ENCODE data around the gene PRLR. TPM values are rescaled to one million over a fixed set of nuclear protein-coding genes. Genes with fewer than 3 reads are reported as not detected.

Gene PRLR
- total and polyA plus RNA-seq, 10 donors = 0.02 to 0.82 (median 0.26) TPM

DNA sequence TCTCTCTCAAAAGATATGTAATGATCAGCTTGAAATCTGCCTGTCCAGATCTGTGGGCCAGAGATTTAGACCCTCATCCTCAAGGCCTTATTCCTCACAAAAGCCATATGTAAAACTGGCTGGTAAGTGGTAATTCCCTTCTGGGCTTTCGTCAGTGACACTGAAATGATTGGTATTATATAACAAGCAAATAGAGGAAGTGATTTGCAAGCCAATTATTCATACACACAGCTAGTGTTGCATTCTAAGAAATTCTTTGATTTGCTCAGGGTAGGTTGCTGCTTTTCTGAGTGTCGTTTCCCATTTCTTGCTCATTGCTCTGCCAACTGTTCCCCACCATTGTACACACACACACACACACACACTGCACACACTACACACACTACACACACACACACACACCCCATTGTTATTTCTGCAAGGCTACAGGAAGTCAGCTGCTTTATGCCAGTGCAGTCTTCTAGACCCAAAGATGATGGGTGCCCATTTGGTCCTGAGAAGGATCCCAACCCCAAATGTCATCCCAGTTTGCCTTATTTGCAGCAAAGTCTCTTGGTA is 76.8 kb downstream of the PRLR start:
- WGBS, 5 donors = 30 to 53% (median 48%) methylated on average over 2 of the region's 2 CpGs

GRCh38 chr5:35152733-35153132 is 77.6 kb downstream of the PRLR start:
- WGBS, 5 donors = 74 to 97% (median 94%) methylated on average over 1 of the region's 1 CpG
- intact Hi-C loops (cut with DNase I; ENCODE audit: low total_unique reads) = no loop called here
- H3K4me3 ChIP-seq = no peak overlapping the region
- no peak overlapping the region for H3K27ac ChIP-seq
- no peaks in the 10 kb centered on the region for H3K4me1 ChIP-seq
- TF ChIP-seq POLR2AphosphoS5 (IDR thresholded peaks at IDR 0.05) (no peak), CTCF (IDR thresholded peaks at IDR 0.05 in 8 of 11, conservative IDR thresholded peaks at IDR 0.05 in 3 of 11) (no peak), POLR2A (IDR thresholded peaks at IDR 0.05) (no peak)
- no peaks in the 10 kb centered on the region for H3K9me3 ChIP-seq
- DNase-seq = no peak
- H3K36me3 ChIP-seq = no peaks in the 10 kb centered on the region
- H3K27me3 ChIP-seq (replicated peaks in 1 of 7) = no peaks in the 10 kb centered on the region

More for the DNA sequence above, 76.8 kb downstream of the PRLR start:
- DNase-seq = no peak
- intact Hi-C loops (cut with DNase I; ENCODE audit: low total_unique reads) = no loop called here
- Histone ChIP-seq H3K4me3 (no peak overlapping the region), H3K27ac (no peak overlapping the region), H3K9me3 (no peaks in the 10 kb centered on the region), H3K27me3 (replicated peaks in 1 of 7) (no peaks in the 10 kb centered on the region), H3K4me1 (no peaks in the 10 kb centered on the region), H3K36me3 (no peaks in the 10 kb centered on the region)
- TF ChIP-seq POLR2AphosphoS5 (IDR thresholded peaks at IDR 0.05) = no peak
- no peak for TF ChIP-seq POLR2A (IDR thresholded peaks at IDR 0.05)
- TF ChIP-seq CTCF (IDR thresholded peaks at IDR 0.05 in 8 of 11, conservative IDR thresholded peaks at IDR 0.05 in 3 of 11) = no peak

DNA sequence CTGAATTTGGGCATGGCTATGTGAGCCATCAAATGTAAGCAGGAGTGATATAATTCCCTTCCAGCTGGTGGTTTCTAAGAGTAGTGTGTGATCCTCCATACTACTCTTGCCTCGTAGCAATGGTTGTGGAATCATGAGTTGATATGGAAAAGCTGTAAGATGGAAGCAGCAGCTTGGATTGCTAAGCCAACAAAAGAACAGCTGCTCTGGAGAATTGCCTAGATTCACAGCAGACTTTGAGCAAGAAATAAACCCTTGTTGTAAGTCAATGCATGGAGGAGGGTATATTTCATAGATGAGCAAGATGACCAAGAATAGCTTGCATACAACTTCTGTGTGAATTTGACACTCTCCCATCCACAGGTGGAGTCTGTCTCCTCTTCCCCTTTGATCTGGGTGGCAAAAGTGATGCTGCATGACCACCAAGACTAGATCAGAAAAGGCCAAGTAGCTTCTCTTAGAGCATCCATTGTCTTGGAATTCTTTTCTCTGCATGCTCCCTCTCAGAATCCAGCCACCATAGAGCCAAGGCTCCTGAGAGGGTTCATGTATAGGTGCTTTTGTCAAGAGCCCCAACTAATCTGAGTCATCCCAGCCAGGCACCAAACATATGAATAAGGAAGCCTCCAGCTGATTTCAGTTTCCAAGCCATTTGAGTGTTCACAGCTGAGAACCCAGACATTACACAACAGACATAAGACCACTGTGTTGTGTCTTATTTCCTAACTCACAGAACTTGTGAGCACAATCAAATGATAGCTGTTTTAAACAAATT is 79.0 kb downstream of the PRLR start:
- intact Hi-C loops (cut with DNase I; ENCODE audit: low total_unique reads) = no loop called here
- no peaks in the 10 kb centered on the region for H3K4me1 ChIP-seq
- H3K9me3 ChIP-seq = no peaks in the 10 kb centered on the region
- TF ChIP-seq POLR2A (IDR thresholded peaks at IDR 0.05) (no peak), POLR2AphosphoS5 (IDR thresholded peaks at IDR 0.05) (no peak), CTCF (IDR thresholded peaks at IDR 0.05 in 8 of 11, conservative IDR thresholded peaks at IDR 0.05 in 3 of 11) (no peak)
- H3K4me3 ChIP-seq = no peak overlapping the region
- H3K36me3 ChIP-seq = no peaks in the 10 kb centered on the region
- no peak overlapping the region for H3K27ac ChIP-seq
- DNase-seq = no peak
- no peaks in the 10 kb centered on the region for H3K27me3 ChIP-seq (replicated peaks in 1 of 7)
- 73 to 90% (median 78%) methylated on average over 1 of the region's 1 CpG for WGBS, 5 donors

- intact Hi-C loops (cut with DNase I; ENCODE audit: low total_unique reads) = no loop called here
- no peaks in the 10 kb centered on the region for H3K36me3 ChIP-seq
- no peak overlapping the region for H3K27ac ChIP-seq
- no peak for DNase-seq
- no peak for TF ChIP-seq POLR2A (IDR thresholded peaks at IDR 0.05)
- TF ChIP-seq CTCF (IDR thresholded peaks at IDR 0.05 in 8 of 11, conservative IDR thresholded peaks at IDR 0.05 in 3 of 11) = no peak
- TF ChIP-seq POLR2AphosphoS5 (IDR thresholded peaks at IDR 0.05) = no peak
- H3K27me3 ChIP-seq (replicated peaks in 1 of 7) = no peaks in the 10 kb centered on the region
- no peaks in the 10 kb centered on the region for H3K9me3 ChIP-seq
- no peak overlapping the region for H3K4me3 ChIP-seq
- 56 to 67% (median 63%) methylated on average over 1 of the region's 1 CpG for WGBS, 5 donors
- H3K4me1 ChIP-seq = no peaks in the 10 kb centered on the region
These were observed 81.2 kb downstream of the PRLR start for GRCh38 chr5:35149041-35149440.
